ENCODE data around the gene VN1R5.

DNA sequence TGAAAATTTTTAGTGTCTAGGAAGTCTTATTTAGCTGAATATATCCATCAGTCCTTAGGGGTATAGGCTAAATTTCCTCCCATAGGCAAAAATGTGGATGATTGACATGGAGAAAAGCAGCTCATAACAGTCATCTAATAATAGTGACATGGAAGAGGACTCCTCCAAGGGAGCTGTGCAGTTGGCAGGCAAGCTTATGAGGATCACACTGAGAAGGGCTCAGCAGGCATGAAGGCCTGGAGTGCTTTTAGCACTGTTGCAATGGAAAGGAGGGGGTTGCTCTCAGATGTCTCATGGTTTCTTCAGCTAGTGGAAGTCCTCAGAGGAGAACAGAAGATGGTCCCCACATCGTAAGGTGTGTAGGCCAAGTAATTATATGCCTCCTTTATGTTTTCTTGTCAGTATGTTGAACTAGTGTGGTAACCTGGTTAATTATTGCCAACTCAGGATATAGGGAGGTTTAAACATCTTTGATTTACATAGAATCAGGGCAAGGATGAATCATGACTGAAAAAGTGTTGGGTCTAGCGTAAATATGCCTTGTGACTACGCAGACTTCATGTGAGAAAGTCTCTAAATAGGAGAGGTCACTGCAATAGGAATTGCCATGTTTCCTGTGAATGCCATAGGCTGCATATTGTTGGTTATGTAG lies 18.9 kb downstream of the VN1R5 start:
- no peak for TF ChIP-seq GATA2 (IDR thresholded peaks at IDR 0.05; ENCODE audit: low read depth, low read length)
- TF ChIP-seq GATA3 (IDR thresholded peaks at IDR 0.05; ENCODE audit: low read depth, low read length) = no peak

Measured in SH-SY5Y (cell line).